Posterior cingulate gyrus (tissue), 11 donors: ENCODE measurements around the gene EFNB1.

Experiments used
- DNase-seq, 10 donors: peaks; one replicate each; pipeline versions ENCODE4 v3.0.0 to v3.0.0-alpha.2; 2020 to 2021; ENCODE audit warnings: mixed read lengths in 3 of 10
- intact Hi-C: fragments of 100-400 bp; cut with DNase I; formaldehyde crosslinking; loops from one replicate; pipeline ENCODE4 v1.15.1; 2023

The EFNB1 gene

GRCh38 chrX:68826113-68826980 lies 2.5 kb upstream of the EFNB1 start:
- peak in 1 of 10 donors; percentile 57 for DNase-seq
- intact Hi-C loops: loop anchor here (5.0 to 10.0 kb wide), 2 partner anchors 561 to 788 kb away; partner anchors contain the start of gene EDA

- intact Hi-C loops: loop anchor here (1.0 to 10.0 kb wide), 4 partner anchors 395 to 788 kb away; partner anchors contain the start of gene EDA
- no peak for DNase-seq
Measured at GRCh38 chrX:68827256-68827655, 1.6 kb upstream of the EFNB1 start.

- intact Hi-C loops: loop anchor here (1.0 to 10.0 kb wide), 4 partner anchors 394 to 787 kb away; partner anchors contain the start of gene EDA
- DNase-seq: peak; percentile 63 to 97 (median 82)
Measured at GRCh38 chrX:68827848-68828624, 785 bp upstream of the EFNB1 start.

DNA sequence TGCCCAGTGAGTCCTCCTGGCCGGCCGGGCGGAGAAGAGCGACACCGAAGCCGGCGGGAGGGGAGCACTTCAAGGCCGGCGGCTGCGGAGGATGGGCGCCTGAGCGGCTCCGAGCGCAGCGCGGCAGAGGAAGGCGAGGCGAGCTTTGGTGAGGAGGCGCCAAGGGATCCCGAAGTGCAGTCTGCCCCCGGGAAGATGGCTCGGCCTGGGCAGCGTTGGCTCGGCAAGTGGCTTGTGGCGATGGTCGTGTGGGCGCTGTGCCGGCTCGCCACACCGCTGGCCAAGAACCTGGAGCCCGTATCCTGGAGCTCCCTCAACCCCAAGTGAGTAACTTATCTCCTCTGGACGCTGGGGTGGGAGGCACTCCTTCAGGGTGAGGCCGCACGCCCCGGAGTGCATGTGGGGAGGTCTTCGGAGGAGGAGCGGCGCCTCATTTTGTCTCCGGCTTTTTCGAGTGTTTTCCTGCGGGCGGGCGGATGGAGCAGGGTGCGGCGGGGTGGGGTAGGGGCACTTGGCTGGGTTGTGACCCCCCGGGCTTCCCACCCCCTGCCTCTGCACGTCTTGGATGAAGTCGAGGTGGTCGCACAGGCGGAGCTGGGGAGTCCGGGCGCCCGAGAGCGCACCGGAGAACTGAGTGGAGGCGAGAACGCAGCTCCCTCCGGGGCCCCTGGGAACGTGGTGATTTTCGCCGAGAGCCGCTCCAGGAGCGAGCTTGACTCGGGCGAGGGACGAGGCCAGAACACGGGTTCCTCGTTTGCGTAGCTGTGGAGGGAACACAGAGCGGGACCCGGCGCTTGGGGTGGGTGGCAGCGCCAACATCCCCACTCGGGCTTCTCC lies 979 bp downstream of the EFNB1 start:
- DNase-seq: peak in 1 of 10 donors; percentile 87
- intact Hi-C loops: loop anchor here (5.0 to 10.0 kb wide), 2 partner anchors 558 to 785 kb away; partner anchors contain the start of gene EDA

DNA sequence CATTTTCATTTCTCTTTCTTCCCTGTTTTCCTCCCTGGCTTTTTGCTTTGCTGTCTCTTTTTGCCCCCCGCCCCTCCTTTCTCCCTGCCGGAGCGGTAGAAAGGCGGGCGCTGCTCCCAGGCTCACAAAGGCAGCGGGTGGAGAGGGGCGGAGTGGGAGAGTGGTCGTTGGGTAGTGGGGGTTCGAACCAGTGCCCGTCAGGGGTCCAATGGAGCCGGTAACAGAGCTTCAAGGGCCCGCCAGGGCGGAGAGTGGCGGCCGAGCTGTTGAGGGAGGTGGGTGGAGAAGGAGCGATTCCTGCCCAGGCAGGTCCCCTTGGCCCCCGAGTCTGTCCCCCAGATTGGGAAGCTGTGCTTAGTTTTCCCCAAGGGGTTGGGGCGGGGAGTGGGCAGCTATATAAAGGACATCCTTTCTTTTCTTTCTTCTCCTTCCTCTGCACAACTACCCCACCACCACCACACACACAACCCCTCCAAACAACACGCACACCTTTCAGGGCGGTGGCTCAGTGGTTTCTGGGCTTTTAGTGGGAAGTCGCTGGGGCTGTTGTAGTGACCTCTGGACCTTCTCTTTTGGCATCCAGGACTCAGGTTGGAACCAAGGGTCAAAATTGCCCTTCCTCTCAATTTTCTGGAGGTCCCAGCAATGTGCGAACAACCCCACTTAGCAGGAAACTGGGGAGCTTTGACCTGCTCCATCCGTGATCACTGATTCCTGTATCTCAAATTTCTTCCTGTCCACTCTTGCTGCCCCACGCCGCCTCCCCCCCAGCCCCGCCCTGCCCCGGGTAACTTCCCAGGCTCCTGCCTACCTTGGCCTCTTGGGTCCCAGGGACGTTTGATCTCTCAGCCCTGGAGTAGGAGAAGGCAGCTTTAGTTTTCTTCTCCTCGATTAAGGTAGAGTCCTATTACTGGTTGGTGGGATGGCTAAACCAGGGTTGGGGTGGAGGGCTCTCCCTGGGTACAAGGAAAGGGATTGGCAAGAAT lies 1.9 kb downstream of the EFNB1 start:
- intact Hi-C loops: no loop called here
- DNase-seq: peak in 1 of 10 donors; percentile 81

GRCh38 chrX:68831405-68832100 lies 2.7 kb downstream of the EFNB1 start:
- intact Hi-C loops: no loop called here
- peak in 1 of 10 donors; percentile 48 for DNase-seq

GRCh38 chrX:68832101-68832416 lies 3.2 kb downstream of the EFNB1 start:
- intact Hi-C loops: no loop called here
- peak in 2 of 10 donors; percentile 75 to 90 for DNase-seq

- peak in 1 of 10 donors; percentile 61 for DNase-seq
- intact Hi-C loops: no loop called here
Measured at GRCh38 chrX:68832516-68833447, 4.0 kb downstream of the EFNB1 start.

GRCh38 chrX:68833448-68833805 lies 4.6 kb downstream of the EFNB1 start:
- DNase-seq: peak in 1 of 10 donors; percentile 68

GRCh38 chrX:68833855-68834331 lies 5.1 kb downstream of the EFNB1 start:
- intact Hi-C loops: no loop called here
- DNase-seq: peak in 1 of 10 donors; percentile 57

More at GRCh38 chrX:68833448-68833805, 4.6 kb downstream of the EFNB1 start:
- intact Hi-C loops: no loop called here

- peak in 1 of 10 donors; percentile 88 for DNase-seq
- intact Hi-C loops: no loop called here
Measured at GRCh38 chrX:68834371-68835103, 5.7 kb downstream of the EFNB1 start.

- peak in 1 of 10 donors; percentile 33 for DNase-seq
Measured at GRCh38 chrX:68835104-68835442, 6.3 kb downstream of the EFNB1 start.

DNA sequence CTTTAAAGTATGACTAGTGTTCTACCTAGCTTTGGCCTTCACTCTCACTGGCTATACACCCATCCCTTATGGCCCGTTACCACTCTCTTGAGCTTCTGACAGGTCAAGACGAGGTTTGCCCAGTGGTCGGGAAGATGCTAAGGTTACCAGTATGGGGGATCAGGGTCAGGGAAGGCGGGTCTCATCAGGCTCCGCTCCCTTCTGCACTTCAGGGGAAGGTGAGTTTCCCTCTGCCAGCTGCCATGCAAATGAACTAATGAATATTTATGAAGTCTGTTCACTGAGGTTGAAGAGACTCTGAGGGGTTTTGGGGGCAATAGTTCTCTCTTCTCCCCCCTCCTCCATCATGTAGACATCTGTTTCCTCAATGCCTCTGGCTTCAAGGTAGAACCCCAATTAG lies 6.6 kb downstream of the EFNB1 start:
- intact Hi-C loops: no loop called here
- DNase-seq: no peak

More at GRCh38 chrX:68835104-68835442, 6.3 kb downstream of the EFNB1 start:
- intact Hi-C loops: no loop called here

GRCh38 chrX:68837119-68837518 lies 8.3 kb downstream of the EFNB1 start:
- intact Hi-C loops: no loop called here
- DNase-seq: no peak

- intact Hi-C loops: no loop called here
- DNase-seq: peak in 1 of 10 donors; percentile 36
Measured at GRCh38 chrX:68838571-68838910, 9.7 kb downstream of the EFNB1 start.

- intact Hi-C loops: no loop called here
- DNase-seq: no peak
Measured at GRCh38 chrX:68839771-68840170, 10.9 kb downstream of the EFNB1 start.

DNA sequence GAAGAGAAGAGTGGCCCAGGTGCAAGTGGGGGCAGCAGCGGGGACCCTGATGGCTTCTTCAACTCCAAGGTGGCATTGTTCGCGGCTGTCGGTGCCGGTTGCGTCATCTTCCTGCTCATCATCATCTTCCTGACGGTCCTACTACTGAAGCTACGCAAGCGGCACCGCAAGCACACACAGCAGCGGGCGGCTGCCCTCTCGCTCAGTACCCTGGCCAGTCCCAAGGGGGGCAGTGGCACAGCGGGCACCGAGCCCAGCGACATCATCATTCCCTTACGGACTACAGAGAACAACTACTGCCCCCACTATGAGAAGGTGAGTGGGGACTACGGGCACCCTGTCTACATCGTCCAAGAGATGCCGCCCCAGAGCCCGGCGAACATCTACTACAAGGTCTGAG lies 11.4 kb downstream of the EFNB1 start:
- intact Hi-C loops: no loop called here
- DNase-seq: no peak
